Lower leg skin (tissue), 3 donors: ENCODE results near the gene TCEA2.

Experiments
- CTCF ChIP-seq, 3 donors: fragments of 450-650 bp; IDR thresholded peaks; one replicate each; pipeline ENCODE4 v1.5.1; 2016; ENCODE audit warnings: antibody characterized with exemption in 3 of 3, mild to moderate bottlenecking in 3 of 3, moderate library complexity in 2 of 3
- POLR2A ChIP-seq, 2 donors: fragments of 450-650 bp; IDR thresholded peaks; one replicate each; pipeline ENCODE4 v1.6.1; 2016 to 2017; ENCODE audit warnings: antibody characterized with exemption in 2 of 2, mild to moderate bottlenecking in 1 of 2, moderate library complexity in 1 of 2

- TF ChIP-seq POLR2A (IDR thresholded peaks at IDR 0.05), result no peak
- no peak for TF ChIP-seq CTCF (IDR thresholded peaks at IDR 0.05)
These were observed 50.4 kb downstream of the TCEA2 start for GRCh38 chr20:64113444-64113775.
